Esophagus muscularis mucosa (tissue), 2 donors: Measurements from ENCODE around the gene IL36B.

ENCODE experiments used
- POLR2A ChIP-seq: fragments of 450-650 bp; IDR thresholded peaks from one replicate; pipeline ENCODE4 v1.6.1; 2017; ENCODE audit warnings: antibody characterized with exemption, moderate library complexity, mild to moderate bottlenecking, low read depth
- POLR2AphosphoS5 ChIP-seq, 2 donors: sonication (generic); formaldehyde crosslinking; IDR thresholded peaks; one replicate each; pipeline ENCODE4 v1.6.1; 2017; ENCODE audit warnings: antibody characterized with exemption in 2 of 2

DNA sequence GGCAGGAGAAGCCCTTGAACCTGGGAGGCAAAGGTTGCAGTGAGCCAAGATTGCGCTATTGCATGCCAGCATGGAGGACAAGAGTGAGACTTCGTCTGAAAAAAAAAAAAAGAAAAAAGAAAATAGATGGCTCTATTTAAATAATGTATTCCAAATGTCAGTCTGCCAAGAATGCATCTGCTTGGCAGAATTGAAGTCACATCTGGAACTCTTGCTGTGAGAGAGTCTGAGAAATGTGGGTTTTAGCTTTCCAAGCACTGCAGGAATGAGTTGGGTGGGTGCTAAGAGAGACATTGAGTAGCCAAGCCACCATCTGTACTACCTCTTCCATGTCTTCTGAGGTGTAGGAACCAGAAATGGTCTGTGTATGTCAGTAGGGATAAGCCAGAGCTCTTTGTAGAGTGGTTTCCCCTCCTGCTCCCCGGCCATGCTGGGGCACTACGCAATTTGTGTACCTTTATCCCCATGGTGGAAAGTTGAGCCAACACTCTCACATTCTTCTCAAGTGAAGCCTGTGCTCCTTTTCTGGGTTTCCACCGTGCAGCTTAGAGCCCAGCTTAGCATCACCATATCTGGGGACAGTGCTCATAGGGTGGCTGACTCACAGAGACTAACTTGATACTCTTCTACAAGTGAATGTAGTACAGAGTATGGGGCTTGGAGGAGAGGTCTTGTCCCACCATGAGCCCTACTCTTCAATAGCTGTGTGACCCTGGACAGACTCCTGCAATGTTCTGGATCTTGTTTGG lies 40.4 kb upstream of the IL36B start:
- TF ChIP-seq POLR2A (no peak), POLR2AphosphoS5 (IDR thresholded peaks at IDR 0.05) (no peak)
